Sigmoid colon (tissue), 4 donors: Measurements from ENCODE around the gene MYO7A.

ENCODE experiments used
- EP300 ChIP-seq, 4 donors: sonication (generic); formaldehyde crosslinking; IDR thresholded peaks; one replicate each; pipeline ENCODE4 v1.6.1; 2017; ENCODE audit warnings: antibody characterized with exemption in 4 of 4
- POLR2A ChIP-seq, 2 donors: fragments of 450-650 bp; IDR thresholded peaks; one replicate each; pipeline ENCODE4 v1.6.1; 2016; ENCODE audit warnings: antibody characterized with exemption in 2 of 2, mild to moderate bottlenecking in 2 of 2, moderate library complexity in 2 of 2
- POLR2AphosphoS5 ChIP-seq, 4 donors: sonication (generic); formaldehyde crosslinking; IDR thresholded peaks; one replicate each; pipeline ENCODE4 v1.6.1; 2017; ENCODE audit warnings: antibody characterized with exemption in 4 of 4

- TF ChIP-seq EP300 (IDR thresholded peaks at IDR 0.05) (no peak), POLR2AphosphoS5 (IDR thresholded peaks at IDR 0.05) (no peak), POLR2A (IDR thresholded peaks at IDR 0.05) (no peak)
These were observed 7.5 kb upstream of the MYO7A start for GRCh38 chr11:77120571-77120970.
